WTC11 (cell line): ENCODE data around the gene TMPRSS11F. TPM values are rescaled to one million over a fixed set of nuclear protein-coding genes. Genes with fewer than 3 reads are reported as not detected.

Experiments
- ATAC-seq: fragments of 200-7000 bp; cut with Tn5 transposase; 2 replicates; pipeline ENCODE4 v1.10.0; 2021; ENCODE audit warnings: mild to moderate bottlenecking, moderate library complexity
- CTCF ChIA-PET: fragments of 300-600 bp; sonication (Branson Sonifier 250); formaldehyde crosslinking; loops from one replicate; lab custom pipeline; 2021; ENCODE audit warnings: antibody characterized with exemption; lab: Charles Lee
- POLR2A ChIA-PET: fragments of 350-600 bp; sonication (Branson Sonifier 250); formaldehyde crosslinking; loops from one replicate; lab custom pipeline; 2021; ENCODE audit warnings: antibody characterized with exemption; lab: Charles Lee
- DNase-seq: peaks from one replicate; pipeline ENCODE4 v3.0.0; 2021; ENCODE audit warnings: low spot score
- H3K27ac Mint-ChIP-seq: 2 replicates; pipeline ENCODE4 v1.8.0; 2021; ENCODE audit warnings: mixed read lengths
- H3K27me3 Mint-ChIP-seq: 2 replicates; pipeline ENCODE4 v1.8.0; 2021; ENCODE audit warnings: low read depth, mild to moderate bottlenecking, moderate library complexity, mixed read lengths
- H3K36me3 Mint-ChIP-seq: 2 replicates; pipeline ENCODE4 v1.8.0; 2021; ENCODE audit warnings: mixed read lengths
- H3K4me1 Mint-ChIP-seq: 2 replicates; pipeline ENCODE4 v1.8.0; 2022; ENCODE audit warnings: mixed read lengths
- H3K4me3 Mint-ChIP-seq: 2 replicates; pipeline ENCODE4 v1.8.0; 2021; ENCODE audit warnings: mild to moderate bottlenecking, moderate library complexity, mixed read lengths
- H3K9me3 Mint-ChIP-seq: 2 replicates; pipeline ENCODE4 v1.8.0; 2021; ENCODE audit warnings: mixed read lengths
- CREM ChIP-seq: sonication (generic); formaldehyde crosslinking; IDR thresholded peaks from 2 replicates; pipeline ENCODE4 v1.8.1; 2022; ENCODE audit warnings: mild to moderate bottlenecking, missing genetic modification reagents, moderate library complexity
- EMX1 ChIP-seq: fragments of 250-450 bp; sonication (Bioruptor Pico); IDR thresholded peaks from 2 replicates; pipeline ENCODE4 v1.8.0; 2021; ENCODE audit warnings: mild to moderate bottlenecking
- ESRRA ChIP-seq: sonication (generic); formaldehyde crosslinking; IDR thresholded peaks from 2 replicates; pipeline ENCODE4 v1.8.1; 2022; ENCODE audit warnings: mild to moderate bottlenecking, missing genetic modification reagents, borderline replicate concordance
- FOXK1 ChIP-seq: sonication (generic); formaldehyde crosslinking; IDR thresholded peaks from 2 replicates; pipeline ENCODE4 v1.8.0; 2022; ENCODE audit warnings: mild to moderate bottlenecking, moderate library complexity, missing genetic modification reagents
- NFE2L1 ChIP-seq: sonication (generic); formaldehyde crosslinking; IDR thresholded peaks from 2 replicates; pipeline ENCODE4 v1.8.1; 2023; ENCODE audit warnings: missing genetic modification reagents
- TEAD1 ChIP-seq: sonication (generic); formaldehyde crosslinking; IDR thresholded peaks from 2 replicates; pipeline ENCODE4 v1.8.0; 2022; ENCODE audit warnings: mild to moderate bottlenecking, missing genetic modification reagents
- ZBTB21 ChIP-seq: sonication (generic); formaldehyde crosslinking; IDR thresholded peaks from 2 replicates; pipeline ENCODE4 v1.8.1; 2023; ENCODE audit warnings: mild to moderate bottlenecking, missing genetic modification reagents, borderline replicate concordance
- total RNA-seq: library from RNA; stranded (reverse); gene quantifications from 3 replicates; pipeline ENCODE4 v1.2.3, GENCODE V29; 2021
- TF ChIP-seq, protein P1 (sequence below): sonication (generic); formaldehyde crosslinking; IDR thresholded peaks from 2 replicates; pipeline ENCODE4 v1.8.0; 2022; ENCODE audit warnings: mild to moderate bottlenecking, missing genetic modification reagents
- TF ChIP-seq, protein P2 (sequence below): sonication (generic); formaldehyde crosslinking; IDR thresholded peaks from 2 replicates; pipeline ENCODE4 v1.8.1; 2023; ENCODE audit warnings: mild to moderate bottlenecking, missing genetic modification reagents
- TF ChIP-seq, protein P3 (sequence below): sonication (generic); formaldehyde crosslinking; IDR thresholded peaks from 2 replicates; pipeline ENCODE4 v1.8.1; 2023; ENCODE audit warnings: mild to moderate bottlenecking, missing genetic modification reagents, borderline replicate concordance
- TF ChIP-seq, protein P4 (sequence below): fragments of 250-450 bp; sonication (Bioruptor Pico); IDR thresholded peaks from 2 replicates; pipeline ENCODE4 v1.8.0; 2021; ENCODE audit warnings: mild to moderate bottlenecking
- TF ChIP-seq, protein P5 (sequence below): sonication (generic); formaldehyde crosslinking; IDR thresholded peaks from 2 replicates; pipeline ENCODE4 v1.8.1; 2022; ENCODE audit warnings: low read depth, mild to moderate bottlenecking, moderate library complexity, missing genetic modification reagents, borderline replicate concordance
- TF ChIP-seq, protein P6 (sequence below): sonication (generic); formaldehyde crosslinking; IDR thresholded peaks from 2 replicates; pipeline ENCODE4 v1.8.0; 2023; ENCODE audit warnings: mild to moderate bottlenecking, missing genetic modification reagents
- TF ChIP-seq, protein P7 (sequence below): sonication (generic); formaldehyde crosslinking; IDR thresholded peaks from 2 replicates; pipeline ENCODE4 v1.8.0; 2022; ENCODE audit warnings: mild to moderate bottlenecking, missing genetic modification reagents

The TMPRSS11F gene
- total RNA-seq, 1 experiment from 2014 or later, result not detected

DNA sequence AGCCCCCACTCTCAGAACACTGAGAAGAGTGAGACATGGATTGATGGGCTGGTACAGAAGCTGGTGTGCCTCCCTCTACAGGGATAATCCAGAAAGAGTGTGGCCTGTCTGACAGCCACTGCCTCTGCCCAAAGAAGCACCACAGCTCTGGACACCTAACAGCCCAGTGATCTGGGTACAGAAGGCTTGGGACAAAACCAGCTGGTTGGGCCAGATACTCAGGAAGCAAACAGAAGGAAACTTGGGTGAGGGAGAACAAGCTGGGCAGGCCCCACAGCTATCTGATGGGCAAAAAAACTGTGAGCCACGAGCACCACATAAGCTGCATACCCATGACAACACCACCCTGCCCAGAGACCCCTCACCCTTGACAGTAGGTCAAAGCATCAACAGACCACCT lies 46.9 kb downstream of the TMPRSS11F start:
- ChIA-PET POLR2A (no interaction called here), CTCF (no interaction called here)
- DNase-seq (no peak), ATAC-seq (no peak)
- Mint-ChIP-seq H3K27ac (no peak overlapping the region), H3K36me3 (peaks cover 16% of the 10 kb centered on the region), H3K9me3 (peaks cover 22% of the 10 kb centered on the region), H3K27me3 (no peaks in the 10 kb centered on the region), H3K4me3 (no peak overlapping the region), H3K4me1 (peaks cover 15% of the 10 kb centered on the region)
- TF ChIP-seq, protein P1, sequence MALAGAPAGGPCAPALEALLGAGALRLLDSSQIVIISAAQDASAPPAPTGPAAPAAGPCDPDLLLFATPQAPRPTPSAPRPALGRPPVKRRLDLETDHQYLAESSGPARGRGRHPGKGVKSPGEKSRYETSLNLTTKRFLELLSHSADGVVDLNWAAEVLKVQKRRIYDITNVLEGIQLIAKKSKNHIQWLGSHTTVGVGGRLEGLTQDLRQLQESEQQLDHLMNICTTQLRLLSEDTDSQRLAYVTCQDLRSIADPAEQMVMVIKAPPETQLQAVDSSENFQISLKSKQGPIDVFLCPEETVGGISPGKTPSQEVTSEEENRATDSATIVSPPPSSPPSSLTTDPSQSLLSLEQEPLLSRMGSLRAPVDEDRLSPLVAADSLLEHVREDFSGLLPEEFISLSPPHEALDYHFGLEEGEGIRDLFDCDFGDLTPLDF (CRISPR knock-in tag), result no peak
- TF ChIP-seq, protein P2, sequence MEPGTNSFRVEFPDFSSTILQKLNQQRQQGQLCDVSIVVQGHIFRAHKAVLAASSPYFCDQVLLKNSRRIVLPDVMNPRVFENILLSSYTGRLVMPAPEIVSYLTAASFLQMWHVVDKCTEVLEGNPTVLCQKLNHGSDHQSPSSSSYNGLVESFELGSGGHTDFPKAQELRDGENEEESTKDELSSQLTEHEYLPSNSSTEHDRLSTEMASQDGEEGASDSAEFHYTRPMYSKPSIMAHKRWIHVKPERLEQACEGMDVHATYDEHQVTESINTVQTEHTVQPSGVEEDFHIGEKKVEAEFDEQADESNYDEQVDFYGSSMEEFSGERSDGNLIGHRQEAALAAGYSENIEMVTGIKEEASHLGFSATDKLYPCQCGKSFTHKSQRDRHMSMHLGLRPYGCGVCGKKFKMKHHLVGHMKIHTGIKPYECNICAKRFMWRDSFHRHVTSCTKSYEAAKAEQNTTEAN (CRISPR knock-in tag), result no peak
- TF ChIP-seq CREM (CRISPR knock-in tag) (no peak), ESRRA (CRISPR knock-in tag) (no peak), FOXK1 (no peak), TEAD1 (no peak), NFE2L1 (CRISPR knock-in tag) (no peak), EMX1 (CRISPR knock-in tag) (no peak), ZBTB21 (CRISPR knock-in tag) (no peak)
- TF ChIP-seq, protein P3, sequence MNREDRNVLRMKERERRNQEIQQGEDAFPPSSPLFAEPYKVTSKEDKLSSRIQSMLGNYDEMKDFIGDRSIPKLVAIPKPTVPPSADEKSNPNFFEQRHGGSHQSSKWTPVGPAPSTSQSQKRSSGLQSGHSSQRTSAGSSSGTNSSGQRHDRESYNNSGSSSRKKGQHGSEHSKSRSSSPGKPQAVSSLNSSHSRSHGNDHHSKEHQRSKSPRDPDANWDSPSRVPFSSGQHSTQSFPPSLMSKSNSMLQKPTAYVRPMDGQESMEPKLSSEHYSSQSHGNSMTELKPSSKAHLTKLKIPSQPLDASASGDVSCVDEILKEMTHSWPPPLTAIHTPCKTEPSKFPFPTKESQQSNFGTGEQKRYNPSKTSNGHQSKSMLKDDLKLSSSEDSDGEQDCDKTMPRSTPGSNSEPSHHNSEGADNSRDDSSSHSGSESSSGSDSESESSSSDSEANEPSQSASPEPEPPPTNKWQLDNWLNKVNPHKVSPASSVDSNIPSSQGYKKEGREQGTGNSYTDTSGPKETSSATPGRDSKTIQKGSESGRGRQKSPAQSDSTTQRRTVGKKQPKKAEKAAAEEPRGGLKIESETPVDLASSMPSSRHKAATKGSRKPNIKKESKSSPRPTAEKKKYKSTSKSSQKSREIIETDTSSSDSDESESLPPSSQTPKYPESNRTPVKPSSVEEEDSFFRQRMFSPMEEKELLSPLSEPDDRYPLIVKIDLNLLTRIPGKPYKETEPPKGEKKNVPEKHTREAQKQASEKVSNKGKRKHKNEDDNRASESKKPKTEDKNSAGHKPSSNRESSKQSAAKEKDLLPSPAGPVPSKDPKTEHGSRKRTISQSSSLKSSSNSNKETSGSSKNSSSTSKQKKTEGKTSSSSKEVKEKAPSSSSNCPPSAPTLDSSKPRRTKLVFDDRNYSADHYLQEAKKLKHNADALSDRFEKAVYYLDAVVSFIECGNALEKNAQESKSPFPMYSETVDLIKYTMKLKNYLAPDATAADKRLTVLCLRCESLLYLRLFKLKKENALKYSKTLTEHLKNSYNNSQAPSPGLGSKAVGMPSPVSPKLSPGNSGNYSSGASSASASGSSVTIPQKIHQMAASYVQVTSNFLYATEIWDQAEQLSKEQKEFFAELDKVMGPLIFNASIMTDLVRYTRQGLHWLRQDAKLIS (CRISPR knock-in tag), result no peak
- TF ChIP-seq, protein P4, sequence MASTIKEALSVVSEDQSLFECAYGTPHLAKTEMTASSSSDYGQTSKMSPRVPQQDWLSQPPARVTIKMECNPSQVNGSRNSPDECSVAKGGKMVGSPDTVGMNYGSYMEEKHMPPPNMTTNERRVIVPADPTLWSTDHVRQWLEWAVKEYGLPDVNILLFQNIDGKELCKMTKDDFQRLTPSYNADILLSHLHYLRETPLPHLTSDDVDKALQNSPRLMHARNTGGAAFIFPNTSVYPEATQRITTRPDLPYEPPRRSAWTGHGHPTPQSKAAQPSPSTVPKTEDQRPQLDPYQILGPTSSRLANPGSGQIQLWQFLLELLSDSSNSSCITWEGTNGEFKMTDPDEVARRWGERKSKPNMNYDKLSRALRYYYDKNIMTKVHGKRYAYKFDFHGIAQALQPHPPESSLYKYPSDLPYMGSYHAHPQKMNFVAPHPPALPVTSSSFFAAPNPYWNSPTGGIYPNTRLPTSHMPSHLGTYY, result no peak
- TF ChIP-seq, protein P5, sequence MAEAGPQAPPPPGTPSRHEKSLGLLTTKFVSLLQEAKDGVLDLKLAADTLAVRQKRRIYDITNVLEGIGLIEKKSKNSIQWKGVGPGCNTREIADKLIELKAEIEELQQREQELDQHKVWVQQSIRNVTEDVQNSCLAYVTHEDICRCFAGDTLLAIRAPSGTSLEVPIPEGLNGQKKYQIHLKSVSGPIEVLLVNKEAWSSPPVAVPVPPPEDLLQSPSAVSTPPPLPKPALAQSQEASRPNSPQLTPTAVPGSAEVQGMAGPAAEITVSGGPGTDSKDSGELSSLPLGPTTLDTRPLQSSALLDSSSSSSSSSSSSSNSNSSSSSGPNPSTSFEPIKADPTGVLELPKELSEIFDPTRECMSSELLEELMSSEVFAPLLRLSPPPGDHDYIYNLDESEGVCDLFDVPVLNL (CRISPR knock-in tag), result no peak
- TF ChIP-seq, protein P6, sequence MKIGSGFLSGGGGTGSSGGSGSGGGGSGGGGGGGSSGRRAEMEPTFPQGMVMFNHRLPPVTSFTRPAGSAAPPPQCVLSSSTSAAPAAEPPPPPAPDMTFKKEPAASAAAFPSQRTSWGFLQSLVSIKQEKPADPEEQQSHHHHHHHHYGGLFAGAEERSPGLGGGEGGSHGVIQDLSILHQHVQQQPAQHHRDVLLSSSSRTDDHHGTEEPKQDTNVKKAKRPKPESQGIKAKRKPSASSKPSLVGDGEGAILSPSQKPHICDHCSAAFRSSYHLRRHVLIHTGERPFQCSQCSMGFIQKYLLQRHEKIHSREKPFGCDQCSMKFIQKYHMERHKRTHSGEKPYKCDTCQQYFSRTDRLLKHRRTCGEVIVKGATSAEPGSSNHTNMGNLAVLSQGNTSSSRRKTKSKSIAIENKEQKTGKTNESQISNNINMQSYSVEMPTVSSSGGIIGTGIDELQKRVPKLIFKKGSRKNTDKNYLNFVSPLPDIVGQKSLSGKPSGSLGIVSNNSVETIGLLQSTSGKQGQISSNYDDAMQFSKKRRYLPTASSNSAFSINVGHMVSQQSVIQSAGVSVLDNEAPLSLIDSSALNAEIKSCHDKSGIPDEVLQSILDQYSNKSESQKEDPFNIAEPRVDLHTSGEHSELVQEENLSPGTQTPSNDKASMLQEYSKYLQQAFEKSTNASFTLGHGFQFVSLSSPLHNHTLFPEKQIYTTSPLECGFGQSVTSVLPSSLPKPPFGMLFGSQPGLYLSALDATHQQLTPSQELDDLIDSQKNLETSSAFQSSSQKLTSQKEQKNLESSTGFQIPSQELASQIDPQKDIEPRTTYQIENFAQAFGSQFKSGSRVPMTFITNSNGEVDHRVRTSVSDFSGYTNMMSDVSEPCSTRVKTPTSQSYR (CRISPR knock-in tag), result no peak
- TF ChIP-seq, protein P7, sequence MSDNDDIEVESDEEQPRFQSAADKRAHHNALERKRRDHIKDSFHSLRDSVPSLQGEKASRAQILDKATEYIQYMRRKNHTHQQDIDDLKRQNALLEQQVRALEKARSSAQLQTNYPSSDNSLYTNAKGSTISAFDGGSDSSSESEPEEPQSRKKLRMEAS (CRISPR knock-in tag), result no peak
